Activated CD8-positive, alpha-beta memory T cell treated with anti-CD3 and anti-CD28 coated beads for 36 hours (primary cell): ENCODE data around the gene IFT25. TPM values are rescaled to one million over a fixed set of nuclear protein-coding genes. Genes with fewer than 3 reads are reported as not detected.

Experiments used
- CTCF ChIA-PET: fragments of 350-600 bp; sonication (Branson Sonifier 250); formaldehyde crosslinking; loops from one replicate; lab custom pipeline; 2021; ENCODE audit warnings: antibody characterized with exemption; lab: Charles Lee
- POLR2A ChIA-PET: fragments of 350-600 bp; sonication (Branson Sonifier 250); formaldehyde crosslinking; loops from one replicate; lab custom pipeline; 2021; ENCODE audit warnings: antibody characterized with exemption; lab: Charles Lee
- total RNA-seq, 2 experiments: library from RNA; stranded (reverse); gene quantifications; one replicate each; pipeline ENCODE4 v1.2.3, GENCODE V29; 2021

The IFT25 gene
- total RNA-seq, 2 experiments from 2014 or later, result 54.8 to 55.1 TPM

DNA sequence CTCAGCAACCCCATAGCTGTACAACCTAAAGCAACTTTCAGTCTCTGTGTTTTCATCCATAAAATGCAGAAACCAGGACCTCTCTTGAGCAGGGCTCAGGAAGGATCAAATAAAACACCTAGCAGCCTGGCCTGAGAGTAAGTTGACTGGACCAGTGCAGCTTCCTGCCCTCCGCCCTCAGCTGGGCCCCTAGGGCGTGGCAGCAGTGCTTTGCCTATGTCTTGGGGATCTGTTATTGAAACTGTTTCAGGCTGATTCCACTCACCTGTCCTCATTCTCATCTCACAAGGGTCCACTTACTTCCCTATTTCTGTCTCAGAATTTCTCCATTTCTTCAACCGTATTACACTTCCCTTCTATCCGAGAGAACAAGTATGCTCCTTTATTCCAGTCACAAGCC lies 18.0 kb upstream of the IFT25 start:
- POLR2A ChIA-PET, result no interaction called here
- CTCF ChIA-PET, result interaction anchor here (1.6 kb wide), 1 partner anchor 103 kb away, joined by 5 read pairs; no protein-coding TSS in a partner anchor

DNA sequence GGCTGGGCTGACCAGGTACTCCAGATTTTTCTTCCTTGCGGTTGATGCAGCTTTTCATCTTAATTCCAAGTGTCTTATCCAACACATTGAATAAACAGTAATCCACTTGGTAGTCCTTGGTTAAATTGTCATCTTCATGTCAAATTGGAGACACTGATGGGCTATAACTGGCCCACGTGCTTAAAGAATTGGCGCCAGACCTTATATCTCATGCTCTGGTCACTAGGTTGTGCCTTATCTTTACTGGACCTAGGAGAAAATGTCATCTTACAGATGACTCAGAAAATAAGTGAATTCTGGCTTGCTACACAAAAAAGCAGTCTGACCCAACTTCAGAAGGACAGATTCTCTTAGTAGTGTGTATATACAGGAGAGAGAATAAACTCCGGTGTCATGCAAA lies 16.9 kb upstream of the IFT25 start:
- CTCF ChIA-PET, result interaction anchor here (0.6 to 1.4 kb wide), 3 partner anchors 13 to 122 kb away, joined by 3 to 4 read pairs (median 3); no protein-coding TSS in a partner anchor
- POLR2A ChIA-PET, result no interaction called here

DNA sequence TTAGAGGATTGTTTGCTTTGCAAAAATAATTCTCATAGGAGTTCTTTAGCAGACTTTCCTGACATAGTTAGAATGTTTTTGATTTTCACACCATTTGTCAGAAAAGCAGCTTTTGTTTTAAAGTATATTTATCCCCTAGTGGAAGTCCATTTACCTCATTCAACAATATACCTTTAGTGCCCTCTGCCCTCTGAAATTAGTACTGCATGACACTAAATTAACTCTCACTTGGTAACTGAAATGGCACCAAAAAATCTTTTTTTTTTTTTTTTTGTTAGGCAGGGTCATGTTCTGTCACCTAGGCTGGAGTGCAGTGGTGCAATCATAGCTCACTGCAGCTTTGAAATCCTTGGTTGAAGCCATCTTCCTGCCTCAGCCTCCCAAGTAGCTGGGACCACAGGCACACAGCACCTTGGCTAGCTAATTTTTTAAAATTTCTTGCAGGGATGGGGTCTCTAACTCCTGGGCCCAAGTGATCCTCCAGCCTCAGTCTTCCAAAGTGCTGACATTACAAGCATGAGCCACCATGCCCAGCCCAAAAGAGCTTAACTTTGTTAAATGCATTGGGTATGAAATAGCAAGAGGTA lies 14.3 kb upstream of the IFT25 start:
- POLR2A ChIA-PET, result interaction anchor here (0.7 to 0.8 kb wide), 2 partner anchors 9 to 99 kb away, joined by 3 read pairs; no protein-coding TSS in a partner anchor
- CTCF ChIA-PET, result interaction anchor here (0.7 to 2.8 kb wide), 15 partner anchors 10 to 149 kb away, joined by 3 to 51 read pairs (median 4); partner anchors contain the start of genes IFT25, LRRC42 and NDC1

DNA sequence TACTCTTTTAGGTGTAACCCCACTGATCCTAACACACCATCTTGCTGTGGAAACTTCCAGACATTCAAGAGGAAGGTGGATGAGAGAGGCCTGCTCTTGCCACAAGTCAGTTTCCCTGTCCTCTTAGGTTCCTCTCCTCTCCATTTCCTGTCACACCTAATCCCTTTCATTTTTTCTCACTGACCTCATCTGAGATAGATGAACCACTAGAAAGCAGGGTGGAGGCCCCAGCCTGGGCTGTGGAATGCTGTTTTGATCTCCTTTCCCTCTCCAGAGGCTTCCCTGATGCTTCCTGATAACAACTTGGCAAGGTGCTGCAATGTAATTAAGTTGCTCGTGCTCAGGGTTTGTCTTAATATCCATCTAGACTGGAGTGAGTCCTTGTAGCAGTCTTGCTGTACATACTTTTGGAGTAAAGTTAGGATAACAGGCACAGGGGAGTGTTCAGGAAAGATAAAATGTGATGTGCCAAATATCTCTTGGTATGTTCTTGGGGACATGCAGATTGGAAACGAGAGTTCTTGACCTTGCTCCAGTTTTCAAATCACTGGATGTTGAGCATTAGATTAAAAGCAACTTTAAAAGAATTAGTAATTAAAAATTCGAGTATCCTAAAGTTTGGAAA lies 11.8 kb upstream of the IFT25 start:
- CTCF ChIA-PET, result interaction anchor here (1.0 to 2.8 kb wide), 2 partner anchors 12 to 98 kb away, joined by 3 to 9 read pairs; partner anchors contain the start of genes IFT25 and LRRC42
- POLR2A ChIA-PET, result no interaction called here

DNA sequence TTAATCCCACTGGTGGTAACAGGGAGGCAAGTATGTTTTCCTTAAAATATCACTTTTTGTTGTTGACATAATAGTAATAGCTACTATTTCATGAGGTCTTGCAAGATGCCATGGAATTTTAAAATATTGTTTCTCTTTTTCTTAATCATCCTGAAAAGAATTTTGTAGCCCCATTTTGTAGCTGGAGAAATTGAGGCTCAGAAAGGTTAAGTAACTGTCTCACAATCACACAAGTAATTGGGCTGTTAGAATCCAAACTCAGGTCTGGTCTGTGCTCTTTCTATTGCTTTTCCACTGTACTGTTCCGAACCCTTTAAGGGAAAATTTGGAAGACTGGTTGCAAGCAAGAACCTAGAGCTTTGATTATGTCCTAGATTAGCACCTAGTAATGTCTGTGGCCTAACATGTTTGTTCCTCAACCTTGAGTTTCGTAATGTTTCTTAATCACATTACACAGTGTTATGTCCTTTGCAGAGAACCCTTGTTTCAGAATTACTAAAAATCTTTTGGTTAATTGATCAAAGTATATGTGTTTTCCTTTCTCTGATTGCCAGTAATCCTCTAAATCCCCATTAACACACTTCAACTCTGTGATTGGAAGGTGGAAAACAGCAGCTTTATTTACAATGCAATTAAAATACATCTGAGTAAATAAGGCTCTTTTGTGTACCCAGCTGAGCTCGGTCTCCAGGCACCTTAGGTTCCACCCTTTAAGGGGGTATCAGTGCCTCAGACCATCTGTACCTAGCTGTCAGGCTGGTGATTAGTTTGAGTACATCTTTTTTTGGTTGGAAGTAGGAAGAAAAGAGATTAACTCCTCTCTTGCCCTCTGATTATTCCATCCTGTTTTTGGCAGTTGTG lies 11.0 kb upstream of the IFT25 start:
- CTCF ChIA-PET, result interaction anchor here (0.6 to 1.4 kb wide), 4 partner anchors 9 to 124 kb away, joined by 3 to 4 read pairs (median 3); partner anchors contain the start of gene IFT25
- POLR2A ChIA-PET, result no interaction called here

DNA sequence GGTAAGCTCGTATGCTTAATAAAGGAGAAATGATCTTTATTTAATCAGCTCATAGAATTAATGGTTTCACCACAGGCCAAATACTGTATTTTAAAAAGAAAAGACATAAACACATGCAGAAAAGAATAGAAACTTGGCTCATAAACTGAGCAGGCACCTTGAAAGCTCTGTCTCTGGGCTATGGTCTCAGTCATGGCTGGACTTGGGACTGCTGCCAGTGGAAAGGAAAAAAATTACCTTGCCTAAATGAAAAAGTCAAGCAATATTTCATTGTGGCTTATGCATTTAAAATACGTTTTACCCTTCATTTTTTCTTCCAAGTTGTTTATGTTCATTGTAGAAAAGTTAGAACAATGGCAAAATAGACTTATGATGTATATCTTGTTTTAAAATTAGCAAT lies 8.6 kb upstream of the IFT25 start:
- POLR2A ChIA-PET, result no interaction called here
- CTCF ChIA-PET, result interaction anchor here (0.8 to 1.0 kb wide), 2 partner anchors 75 to 93 kb away, joined by 3 to 4 read pairs; no protein-coding TSS in a partner anchor

DNA sequence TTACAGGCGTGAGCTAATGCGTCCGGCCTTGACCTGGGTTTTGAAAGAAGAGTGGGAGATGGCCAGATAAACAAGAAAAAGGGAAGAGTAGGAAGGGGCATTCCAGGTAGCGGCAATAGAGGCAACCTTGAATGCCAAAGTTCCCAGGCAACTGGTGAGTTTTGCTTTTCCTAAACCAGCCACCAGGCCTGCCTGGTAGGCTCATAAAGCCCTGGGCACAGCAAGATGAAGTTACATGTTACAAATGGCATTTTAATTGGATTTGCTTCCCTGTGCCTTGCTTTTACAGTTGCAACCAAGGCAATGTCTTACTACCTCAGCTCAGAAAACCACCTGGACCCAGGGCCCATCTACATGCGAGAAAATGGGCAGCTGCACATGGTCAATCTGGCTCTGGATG lies 6.2 kb upstream of the IFT25 start:
- ChIA-PET POLR2A (no interaction called here), CTCF (interaction anchor here (1.3 kb wide), 1 partner anchor 15 kb away, joined by 4 read pairs; no protein-coding TSS in a partner anchor)

DNA sequence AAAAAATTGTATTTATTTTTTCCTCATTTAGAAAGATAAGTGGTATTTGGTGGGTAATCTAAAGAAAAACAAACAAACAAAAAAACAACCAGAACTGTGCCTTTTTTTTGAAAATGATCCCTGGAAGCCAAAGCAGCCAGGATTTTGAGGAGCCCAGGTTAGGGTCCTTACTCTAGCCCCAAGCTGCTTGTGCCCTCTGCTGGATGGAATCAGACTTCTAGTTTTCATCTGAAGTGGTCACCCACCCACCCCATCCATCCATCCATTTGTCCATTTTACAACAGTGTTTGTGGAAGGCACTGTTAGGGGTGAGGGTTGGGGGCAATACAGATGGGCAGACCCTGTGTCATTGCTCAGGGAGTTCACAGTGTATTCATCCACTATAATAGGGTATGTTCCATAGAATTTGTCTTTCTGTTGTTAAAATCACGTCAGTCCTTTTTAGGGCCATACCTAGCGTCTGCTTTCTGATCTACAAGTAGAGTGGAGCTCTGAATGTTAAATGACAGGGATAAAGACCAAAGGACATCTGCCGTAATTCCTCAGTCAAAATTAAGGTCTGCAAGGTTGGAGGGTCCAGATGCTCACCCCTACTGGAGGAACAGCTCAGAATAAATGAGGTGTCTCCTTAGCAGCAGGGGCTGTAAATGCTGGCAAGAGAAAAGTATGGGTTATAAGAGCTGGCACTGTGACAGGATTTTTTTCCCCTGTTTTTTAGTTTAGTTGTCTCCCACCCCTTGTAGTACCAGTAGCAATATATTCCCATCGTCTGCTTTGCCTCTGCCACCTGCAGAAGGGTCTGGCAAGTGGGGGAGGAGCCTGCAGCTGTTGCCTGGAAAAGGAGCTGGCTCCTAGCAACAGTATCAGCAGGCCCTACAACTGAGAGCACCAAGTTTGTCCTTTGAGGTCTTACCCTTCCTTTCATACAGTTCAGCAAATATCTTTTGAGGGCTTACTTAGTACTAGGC lies 3.8 kb upstream of the IFT25 start:
- CTCF ChIA-PET, result interaction anchor here (0.6 to 3.2 kb wide), 8 partner anchors 13 to 88 kb away, joined by 3 to 16 read pairs (median 4); no protein-coding TSS in a partner anchor
- POLR2A ChIA-PET, result no interaction called here

DNA sequence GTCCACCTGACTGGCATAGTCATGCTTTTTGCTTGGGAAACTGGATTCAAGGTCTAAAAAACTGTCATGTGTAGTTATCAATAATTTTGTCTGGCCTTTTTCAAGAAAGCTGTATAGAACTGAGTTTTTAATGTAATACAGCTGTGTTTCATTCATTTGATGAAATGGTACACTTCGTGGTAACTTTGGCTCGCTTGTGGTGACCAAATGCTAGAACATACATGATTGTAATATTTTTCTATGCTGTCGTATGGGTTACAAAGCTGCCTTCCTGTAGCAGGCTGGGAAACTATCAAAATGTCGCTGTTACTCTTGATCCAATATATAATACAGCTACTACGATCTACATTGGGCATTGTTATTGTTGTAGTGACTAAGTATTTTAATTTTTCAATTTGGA lies 2.8 kb upstream of the IFT25 start:
- CTCF ChIA-PET, result interaction anchor here (1.0 to 3.2 kb wide), 9 partner anchors 8 to 87 kb away, joined by 4 to 16 read pairs (median 4); no protein-coding TSS in a partner anchor
- POLR2A ChIA-PET, result no interaction called here

DNA sequence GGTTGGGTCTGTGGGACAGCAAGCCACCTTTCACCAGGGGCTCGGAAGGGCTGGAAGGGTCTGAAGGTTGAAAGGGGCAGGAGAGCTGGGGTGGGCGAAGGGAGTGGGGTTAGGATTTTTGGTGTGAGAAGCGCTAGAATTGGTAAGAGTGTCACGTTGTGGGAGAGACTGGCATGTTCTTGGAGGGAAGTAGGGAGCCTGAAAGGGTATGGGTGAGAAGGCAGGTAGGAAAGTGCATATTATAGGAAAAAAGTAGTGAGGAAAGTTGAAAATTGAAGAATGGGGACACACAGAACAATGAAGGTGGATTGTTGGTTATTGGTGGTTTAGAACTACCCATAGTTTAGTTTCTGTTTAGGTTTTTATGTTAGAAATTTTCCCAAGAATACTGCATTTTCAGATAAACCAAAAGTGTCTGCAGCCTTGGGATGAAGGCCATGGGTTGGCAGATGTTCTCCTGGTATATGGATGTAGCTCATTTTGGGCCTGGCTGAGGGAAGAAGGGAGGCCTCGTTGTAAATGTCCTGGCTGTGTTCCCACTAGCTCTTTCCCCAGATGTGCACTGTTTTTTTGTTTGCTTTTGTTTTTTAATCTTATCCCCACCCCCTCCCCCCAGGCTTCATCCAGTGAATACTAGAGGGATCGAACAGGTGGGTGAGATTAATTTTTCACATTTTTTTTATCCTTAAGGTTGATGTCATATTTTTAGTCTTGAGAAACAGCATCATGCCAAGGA lies 1.8 kb upstream of the IFT25 start:
- CTCF ChIA-PET, result interaction anchor here (1.0 to 2.6 kb wide), 7 partner anchors 9 to 86 kb away, joined by 4 to 16 read pairs (median 4); no protein-coding TSS in a partner anchor
- POLR2A ChIA-PET, result no interaction called here

DNA sequence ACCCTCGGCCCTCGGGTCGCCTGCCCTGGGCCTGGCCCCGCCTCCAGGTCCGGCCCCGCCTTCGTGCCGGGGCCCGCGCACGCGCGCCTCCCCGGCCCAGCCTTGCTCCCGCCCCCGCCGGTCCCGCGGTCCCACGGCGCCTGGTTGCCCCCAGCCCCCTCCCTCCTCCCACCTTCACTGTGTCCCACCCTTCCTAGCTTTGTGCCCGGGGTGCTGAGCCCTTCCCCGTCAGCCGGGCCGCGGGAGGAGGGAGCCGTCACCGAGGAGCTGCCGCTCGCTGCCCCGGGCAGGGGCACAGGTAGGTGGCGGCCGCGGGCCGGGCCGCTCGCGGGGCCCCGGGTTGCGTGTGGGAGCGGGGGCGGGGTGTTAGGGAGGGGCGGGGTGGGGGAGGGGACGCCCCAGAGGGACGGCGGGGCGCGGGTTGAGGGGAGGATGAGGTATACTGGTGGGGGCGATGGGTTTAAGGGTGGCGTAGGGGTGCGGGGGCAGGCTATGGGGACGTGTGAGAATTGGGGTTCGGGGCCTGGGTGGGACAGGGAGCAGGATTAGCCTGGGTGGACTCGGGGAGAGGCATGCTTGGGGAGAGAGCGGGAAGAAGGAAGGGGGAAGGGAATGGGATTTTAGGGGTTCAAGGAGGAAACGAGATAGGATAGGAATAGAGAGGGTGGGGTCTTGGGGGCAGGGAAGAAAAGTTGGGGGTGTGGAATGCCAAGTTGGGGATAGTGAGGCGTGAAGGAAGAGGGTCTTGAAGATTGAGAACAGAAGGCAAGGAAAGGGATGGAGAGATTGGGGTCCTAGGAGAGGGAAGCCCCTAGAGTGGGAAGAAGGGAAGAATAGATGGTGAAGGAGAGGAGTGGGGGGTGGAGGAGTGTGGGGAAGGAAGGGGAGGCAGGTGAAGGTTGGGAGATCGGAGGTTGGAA lies 1.0 kb upstream of the IFT25 start, which contains the start of gene LRRC42:
TSS of gene LRRC42 (plus strand) at position 99 of the 920 bp plus-strand sequence. CDS start 5,650 bp downstream, outside the sequence.
- ChIA-PET CTCF (interaction anchor here (1.1 to 2.6 kb wide), 8 partner anchors 10 to 1542 kb away, joined by 3 to 16 read pairs (median 7); partner anchors contain the start of genes ORC1 and PRPF38A), POLR2A (interaction anchor here (0.9 to 1.9 kb wide), 4 partner anchors 57 to 853 kb away, joined by 3 to 13 read pairs (median 5); partner anchors contain the start of genes NDC1 and YIPF1)

DNA sequence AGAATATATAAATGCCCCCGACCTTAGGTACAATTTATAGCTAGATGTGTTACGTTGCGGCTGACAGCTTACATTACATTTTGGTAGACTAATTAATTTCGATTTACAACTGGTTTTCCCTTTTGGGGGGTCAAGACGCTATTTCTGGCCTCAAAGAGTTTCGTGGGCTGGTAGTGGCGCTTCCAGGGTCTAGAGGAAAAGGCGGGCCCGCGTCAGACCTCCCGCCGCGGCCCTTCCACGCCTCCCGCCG lies 391 bp downstream of the IFT25 start:
- CTCF ChIA-PET, result interaction anchor here (1.0 to 2.1 kb wide), 6 partner anchors 11 to 85 kb away, joined by 3 to 11 read pairs (median 5); partner anchors contain the start of gene YIPF1
- POLR2A ChIA-PET, result interaction anchor here (0.5 to 1.9 kb wide), 3 partner anchors 55 to 1392 kb away, joined by 3 to 13 read pairs (median 6); partner anchors contain the start of genes NDC1, TUT4 and YIPF1

DNA sequence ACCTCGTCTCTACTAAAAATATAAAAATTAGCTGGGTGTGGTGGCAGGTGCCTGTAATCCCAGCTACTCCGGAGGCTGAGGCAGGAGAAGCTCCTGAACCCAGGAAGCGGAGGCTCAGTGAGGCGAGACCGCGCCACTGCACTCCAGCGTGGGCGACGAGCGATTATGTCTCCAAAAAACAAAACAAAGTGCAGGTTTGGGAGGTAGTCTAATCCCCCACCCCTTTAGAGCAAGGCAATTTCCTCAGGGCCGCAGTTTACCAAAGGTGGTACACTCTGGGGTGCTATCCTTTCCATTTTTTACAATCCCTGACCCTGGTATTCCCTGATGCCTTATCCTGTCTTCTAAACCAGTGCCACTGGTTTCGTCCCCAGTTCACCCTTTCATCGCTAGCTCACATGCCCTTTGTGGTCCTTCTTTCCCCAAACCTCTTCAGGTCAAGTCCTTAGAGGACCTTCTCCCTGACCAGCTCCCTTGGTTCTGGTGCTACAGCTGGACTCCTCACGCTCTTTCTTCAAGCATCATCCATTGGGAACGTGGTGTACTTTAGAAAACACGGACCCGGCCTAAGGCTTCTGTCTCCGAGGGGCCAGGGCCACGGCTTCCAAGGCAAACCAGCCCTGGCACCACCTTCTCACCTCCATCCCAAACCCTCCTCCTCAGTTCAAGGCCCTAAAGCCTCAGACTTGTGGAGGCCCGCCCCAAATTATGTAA lies 873 bp downstream of the IFT25 start:
- CTCF ChIA-PET, result interaction anchor here (1.0 to 2.1 kb wide), 5 partner anchors 12 to 84 kb away, joined by 3 to 9 read pairs (median 3); partner anchors contain the start of gene YIPF1
- POLR2A ChIA-PET, result interaction anchor here (0.5 to 1.9 kb wide), 3 partner anchors 55 to 1392 kb away, joined by 3 to 13 read pairs (median 6); partner anchors contain the start of genes NDC1, TUT4 and YIPF1

DNA sequence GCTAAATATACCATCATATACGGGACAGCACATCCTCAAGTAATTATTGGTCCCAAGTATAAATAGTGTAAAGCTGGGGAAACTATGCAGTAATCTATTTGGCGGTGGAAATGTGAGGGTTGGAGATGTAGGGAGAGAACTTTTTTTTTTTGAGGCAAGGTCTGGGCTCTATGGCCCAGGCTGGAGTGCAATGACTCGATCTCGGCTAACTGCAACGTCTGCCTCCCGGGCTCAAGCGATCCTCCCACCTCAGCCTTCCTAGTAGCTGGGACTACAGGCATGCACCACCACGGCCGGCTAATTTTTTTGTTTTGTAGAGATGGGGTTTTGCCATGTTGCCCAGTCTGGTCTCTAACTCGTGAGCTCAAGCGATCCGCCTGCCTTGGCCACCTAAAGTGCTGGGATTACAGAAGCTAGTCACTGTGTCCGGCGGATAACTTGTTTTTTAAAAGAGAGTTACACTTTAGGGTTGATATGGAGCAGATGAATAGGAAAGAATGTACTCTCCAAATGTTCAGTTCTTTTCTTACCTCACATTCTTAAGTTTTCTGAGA lies 1.9 kb downstream of the IFT25 start:
- ChIA-PET POLR2A (no interaction called here), CTCF (no interaction called here)

DNA sequence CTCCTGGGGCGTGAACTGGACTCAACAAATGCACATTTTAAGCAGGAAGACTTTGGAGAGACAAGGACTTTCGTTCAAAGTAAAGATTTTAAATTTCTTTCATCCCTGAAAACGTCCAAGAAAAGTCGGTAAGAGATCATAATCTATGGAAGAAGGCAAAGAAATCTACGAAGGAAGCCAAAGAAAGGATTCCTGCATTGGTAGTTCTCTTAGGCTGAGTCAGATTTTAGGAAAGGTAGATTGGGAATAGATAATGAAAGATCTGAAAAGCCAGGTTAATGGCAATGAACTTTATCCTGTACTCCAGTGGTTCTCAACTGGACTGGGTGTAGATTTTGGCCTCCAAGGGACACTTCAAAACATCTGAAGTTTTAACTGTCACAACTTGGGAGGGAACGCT lies 2.4 kb downstream of the IFT25 start:
- ChIA-PET CTCF (interaction anchor here (1.4 to 1.7 kb wide), 2 partner anchors 50 to 82 kb away, joined by 4 to 5 read pairs; no protein-coding TSS in a partner anchor), POLR2A (interaction anchor here (0.8 kb wide), 1 partner anchor 53 kb away, joined by 4 read pairs; the partner anchor contains the start of gene YIPF1)
